Breast epithelium (tissue), 4 donors: Measurements from ENCODE around the gene COL6A2. TPM values are rescaled to one million over a fixed set of nuclear protein-coding genes. Genes with fewer than 3 reads are reported as not detected.
"Not testable (repeated sequence)": the region's sequence is repeated elsewhere in the genome, so short reads cannot be mapped to it uniquely, and the experiment has no call there.

Experiments
- DNase-seq, 2 donors: peaks; one replicate each; pipeline ENCODE4 v3.0.0-alpha.2; 2019; ENCODE audit warnings: low spot score in 2 of 2
- H3K27ac ChIP-seq, 2 donors: fragments of 200-600 bp; sonication (generic) in 1 of 2; one replicate each; pipeline ENCODE4 v1.5.1; 2016 to 2019; ENCODE audit warnings: mild to moderate bottlenecking in 1 of 2
- H3K27me3 ChIP-seq, 2 donors: fragments of 200-600 bp; sonication (generic) in 1 of 2; one replicate each; pipeline versions ENCODE4 v1.5.1 to v1.6.0; 2017 to 2019; ENCODE audit warnings: control low read depth in 1 of 2, mild to moderate bottlenecking in 1 of 2
- H3K36me3 ChIP-seq: fragments of 200-600 bp; one replicate; pipeline ENCODE4 v1.5.1; 2019
- H3K4me1 ChIP-seq, 2 donors: fragments of 200-600 bp; sonication (generic); one replicate each; pipeline ENCODE4 v1.5.1; 2016 to 2019; ENCODE audit warnings: control low read depth in 1 of 2
- H3K4me3 ChIP-seq, 3 donors: fragments of 200-600 bp; sonication (generic); 1 replicate in 2 of 3; 2 replicates in 1 of 3; pipeline ENCODE4 v1.5.1; 2016 to 2019; ENCODE audit warnings: mild to moderate bottlenecking in 3 of 3, moderate library complexity in 2 of 3
- H3K9me3 ChIP-seq, 2 donors: fragments of 200-600 bp; sonication (generic) in 1 of 2; one replicate each; pipeline ENCODE4 v1.5.1; 2016 to 2019; ENCODE audit warnings: control low read depth in 1 of 2
- POLR2A ChIP-seq: fragments of 450-650 bp; IDR thresholded peaks from one replicate; pipeline ENCODE4 v1.6.1; 2016; ENCODE audit warnings: antibody characterized with exemption, mild to moderate bottlenecking, moderate library complexity
- POLR2AphosphoS5 ChIP-seq, 3 donors: sonication (generic); formaldehyde crosslinking; IDR thresholded peaks; one replicate each; pipeline ENCODE4 v1.6.1; 2017; ENCODE audit warnings: antibody characterized with exemption in 3 of 3
- intact Hi-C: fragments of 100-400 bp; cut with DNase I; formaldehyde crosslinking; loops from one replicate; pipeline ENCODE4 v1.15.1; 2023; ENCODE audit warnings: low total_unique reads
- total RNA-seq, 3 donors: library from RNA; depleted of rRNA; stranded (reverse); fragments of >200 nt; gene quantifications; one replicate each; pipeline ENCODE4 v1.1.0, GENCODE V29; 2016
- TF ChIP-seq, protein P1 (sequence below), 3 donors: fragments of 450-650 bp; IDR thresholded peaks; one replicate each; pipeline ENCODE4 v1.5.1; 2016 to 2017; ENCODE audit warnings: antibody characterized with exemption in 3 of 3, mild to moderate bottlenecking in 3 of 3, moderate library complexity in 3 of 3

Gene COL6A2
- total RNA-seq, 3 donors from 2014 or later: 177 to 1,266 (median 418) TPM

DNA sequence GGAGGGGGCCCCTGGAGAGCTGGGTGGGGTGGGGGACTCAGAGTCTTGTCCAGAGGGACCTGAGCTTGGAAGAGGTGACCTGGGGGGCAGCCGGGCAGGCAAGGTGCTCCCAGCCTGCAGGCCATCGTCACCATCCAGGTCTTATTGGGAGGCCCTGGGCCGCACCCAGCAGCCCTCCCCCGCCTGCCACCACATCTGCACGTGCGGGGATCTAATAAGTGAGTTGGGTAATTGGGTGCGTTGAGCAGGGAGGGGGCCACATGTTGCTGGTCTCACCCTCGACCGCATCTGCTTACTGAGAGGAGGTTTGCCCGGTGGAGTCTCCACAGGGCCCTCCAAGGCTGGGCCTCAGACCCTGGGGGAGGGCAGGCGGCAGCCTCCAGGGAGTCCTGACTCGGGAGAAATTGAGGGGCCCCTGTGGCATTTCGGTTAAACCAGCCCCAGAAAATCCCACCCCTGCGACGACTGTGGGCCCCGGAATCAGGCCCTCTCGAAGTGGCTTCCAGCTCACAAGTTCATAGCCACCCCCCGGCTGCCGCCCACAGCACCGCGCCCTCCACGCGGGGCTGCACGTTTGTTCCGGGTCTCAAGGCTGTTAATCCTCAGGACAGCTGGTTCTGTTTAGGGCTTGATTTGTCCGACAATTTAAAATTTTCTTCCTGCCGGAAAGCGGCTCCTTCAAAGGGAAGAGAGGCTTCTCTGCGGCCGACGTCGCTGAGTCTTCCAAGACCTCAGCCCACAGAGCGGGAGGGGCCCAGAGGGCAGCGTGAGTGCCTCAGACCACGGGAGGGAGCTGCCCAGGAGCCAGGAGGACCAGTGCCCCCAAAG, 14.7 kb upstream of the COL6A2 start:
- intact Hi-C loops: no loop called here
- Histone ChIP-seq H3K27ac (peak overlapping the region; percentile 23 to 79), H3K4me3 (peak overlapping the region in 1 of 3 donors; percentile 4), H3K36me3 (no peaks in the 10 kb centered on the region), H3K4me1 (peaks cover 4 to 11% of the 10 kb centered on the region in 2 donors), H3K27me3 (no peaks in the 10 kb centered on the region), H3K9me3 (no peaks in the 10 kb centered on the region)
- TF ChIP-seq POLR2A (no peak), POLR2AphosphoS5 (IDR thresholded peaks at IDR 0.05) (no peak)
- TF ChIP-seq, protein P1, sequence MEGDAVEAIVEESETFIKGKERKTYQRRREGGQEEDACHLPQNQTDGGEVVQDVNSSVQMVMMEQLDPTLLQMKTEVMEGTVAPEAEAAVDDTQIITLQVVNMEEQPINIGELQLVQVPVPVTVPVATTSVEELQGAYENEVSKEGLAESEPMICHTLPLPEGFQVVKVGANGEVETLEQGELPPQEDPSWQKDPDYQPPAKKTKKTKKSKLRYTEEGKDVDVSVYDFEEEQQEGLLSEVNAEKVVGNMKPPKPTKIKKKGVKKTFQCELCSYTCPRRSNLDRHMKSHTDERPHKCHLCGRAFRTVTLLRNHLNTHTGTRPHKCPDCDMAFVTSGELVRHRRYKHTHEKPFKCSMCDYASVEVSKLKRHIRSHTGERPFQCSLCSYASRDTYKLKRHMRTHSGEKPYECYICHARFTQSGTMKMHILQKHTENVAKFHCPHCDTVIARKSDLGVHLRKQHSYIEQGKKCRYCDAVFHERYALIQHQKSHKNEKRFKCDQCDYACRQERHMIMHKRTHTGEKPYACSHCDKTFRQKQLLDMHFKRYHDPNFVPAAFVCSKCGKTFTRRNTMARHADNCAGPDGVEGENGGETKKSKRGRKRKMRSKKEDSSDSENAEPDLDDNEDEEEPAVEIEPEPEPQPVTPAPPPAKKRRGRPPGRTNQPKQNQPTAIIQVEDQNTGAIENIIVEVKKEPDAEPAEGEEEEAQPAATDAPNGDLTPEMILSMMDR (IDR thresholded peaks at IDR 0.05): no peak
- peak in 1 of 2 donors; percentile 17 for DNase-seq

DNA sequence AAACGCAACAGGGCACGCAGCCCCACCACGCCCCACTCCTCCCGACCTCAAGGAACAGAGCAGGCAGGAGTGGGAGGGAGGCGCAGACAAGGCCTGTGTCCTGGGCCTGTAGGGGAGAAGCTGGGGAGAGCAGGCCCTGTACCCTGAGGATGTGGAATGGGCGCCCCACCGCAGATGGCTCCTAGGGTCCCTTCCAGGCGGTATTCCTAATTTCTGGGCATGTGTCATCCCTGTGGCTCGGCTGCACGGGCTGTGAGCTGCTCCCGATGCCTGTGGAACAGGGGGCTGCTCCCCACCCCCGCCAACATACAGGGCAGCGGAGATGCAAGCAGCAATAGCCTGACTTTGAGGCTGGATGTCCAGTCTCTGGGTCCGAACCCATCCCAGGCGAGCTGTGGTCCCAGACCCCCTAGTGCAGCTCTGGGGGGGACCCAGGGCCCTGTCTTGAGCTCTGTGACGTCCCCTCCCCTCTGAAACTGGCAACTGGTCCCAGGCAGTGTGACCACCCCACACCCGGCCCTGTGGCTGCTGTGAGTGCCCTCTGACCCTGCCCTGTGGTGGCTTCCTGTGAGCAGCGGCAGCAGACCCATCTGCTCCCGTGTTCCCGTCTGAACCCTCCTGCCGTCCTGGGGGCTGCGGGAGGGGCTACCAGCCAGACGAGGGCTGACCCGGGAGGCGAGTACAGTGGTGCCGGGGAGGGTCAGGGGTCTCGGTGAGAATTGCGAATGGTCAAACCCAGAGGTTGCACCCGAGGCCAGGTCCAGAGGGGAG, 13.9 kb upstream of the COL6A2 start:
- peak in 1 of 2 donors; percentile 17 for DNase-seq
- H3K27me3 ChIP-seq: no peaks in the 10 kb centered on the region
- TF ChIP-seq POLR2AphosphoS5 (IDR thresholded peaks at IDR 0.05): no peak
- no peak for TF ChIP-seq POLR2A
- TF ChIP-seq, protein P1 (IDR thresholded peaks at IDR 0.05): no peak
- no peaks in the 10 kb centered on the region for H3K36me3 ChIP-seq
- intact Hi-C loops: no loop called here
- H3K4me1 ChIP-seq: peaks cover 4 to 11% of the 10 kb centered on the region in 2 donors
- H3K4me3 ChIP-seq: peak overlapping the region in 1 of 3 donors; percentile 4
- peak overlapping the region; percentile 23 to 79 for H3K27ac ChIP-seq
- no peaks in the 10 kb centered on the region for H3K9me3 ChIP-seq

DNA sequence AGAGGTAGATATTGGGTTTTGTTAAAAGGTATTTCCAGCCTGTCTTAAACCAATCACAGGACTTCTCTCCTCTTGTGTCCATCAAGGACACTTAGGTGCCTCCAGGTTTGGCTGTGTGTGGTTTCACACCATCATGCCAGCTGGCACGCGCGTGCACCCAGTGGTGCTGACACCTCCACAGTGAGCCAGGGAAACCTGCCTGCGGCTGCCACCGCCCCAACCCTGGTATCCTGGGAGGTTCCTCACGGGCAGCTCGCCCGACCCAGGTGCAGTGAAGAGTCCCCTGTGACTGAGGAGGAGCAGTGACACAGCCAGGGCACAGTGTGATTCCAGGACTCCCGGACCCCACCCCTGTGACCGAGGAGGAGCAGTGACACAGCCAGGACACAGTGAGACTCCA, 13.2 kb upstream of the COL6A2 start:
- TF ChIP-seq POLR2AphosphoS5 (IDR thresholded peaks at IDR 0.05): peak in 1 of 3 donors; percentile 42
- TF ChIP-seq POLR2A: no peak
- Histone ChIP-seq H3K27me3 (no peaks in the 10 kb centered on the region), H3K36me3 (no peaks in the 10 kb centered on the region), H3K9me3 (no peaks in the 10 kb centered on the region), H3K27ac (peak overlapping the region; percentile 33 to 79), H3K4me3 (no peak overlapping the region), H3K4me1 (peaks cover 4 to 11% of the 10 kb centered on the region in 2 donors)
- intact Hi-C loops: no loop called here
- peak in 1 of 2 donors; percentile 89 for DNase-seq

DNA sequence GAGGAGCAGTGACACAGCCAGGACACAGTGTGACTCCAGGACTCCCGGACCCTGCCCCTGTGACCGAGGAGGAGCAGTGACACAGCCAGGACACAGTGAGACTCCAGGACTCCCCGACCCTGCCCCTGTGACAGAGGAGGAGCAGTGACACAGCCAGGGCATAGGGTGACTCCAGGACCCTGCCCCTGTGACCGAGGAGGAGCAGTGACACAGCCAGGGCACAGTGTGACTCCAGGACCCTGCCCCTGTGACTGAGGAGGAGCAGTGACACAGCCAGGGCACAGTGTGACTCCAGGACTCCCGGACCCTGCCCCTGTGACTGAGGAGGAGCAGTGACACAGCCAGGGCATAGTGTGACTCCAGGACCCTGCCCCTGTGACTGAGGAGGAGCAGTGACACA, 12.7 kb upstream of the COL6A2 start:
- H3K27me3 ChIP-seq, H3K4me3 ChIP-seq, H3K27ac ChIP-seq, H3K9me3 ChIP-seq, intact Hi-C loops, H3K36me3 ChIP-seq: not testable (repeated sequence)
- peaks cover 3 to 11% of the 10 kb centered on the region in 2 donors for H3K4me1 ChIP-seq
- peak in 1 of 2 donors; percentile 6 for DNase-seq

DNA sequence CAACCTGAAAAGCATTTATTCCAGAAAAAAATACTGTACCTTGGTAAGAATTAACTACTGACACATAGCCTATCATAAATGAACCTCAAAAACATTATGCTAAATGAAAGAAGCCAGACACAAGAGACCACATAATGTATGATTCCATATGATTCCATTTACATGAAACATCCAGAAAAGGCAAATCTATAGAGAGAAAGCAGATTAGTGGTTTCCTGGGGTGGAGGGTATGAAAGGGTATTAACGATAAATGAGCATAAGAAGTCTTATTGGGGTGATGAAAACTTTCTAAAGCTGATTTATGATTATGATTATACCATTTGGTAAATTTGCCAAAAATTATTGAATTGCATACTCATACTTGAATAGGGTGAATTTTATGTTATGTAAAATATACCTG, 10.3 kb upstream of the COL6A2 start:
- no peak overlapping the region for H3K27ac ChIP-seq
- H3K36me3 ChIP-seq: no peaks in the 10 kb centered on the region
- H3K4me1 ChIP-seq: peaks cover 0 to 11% of the 10 kb centered on the region in 2 donors
- no peaks in the 10 kb centered on the region for H3K27me3 ChIP-seq
- no peaks in the 10 kb centered on the region for H3K9me3 ChIP-seq
- TF ChIP-seq, protein P1 (IDR thresholded peaks at IDR 0.05): no peak
- TF ChIP-seq POLR2A: no peak
- TF ChIP-seq POLR2AphosphoS5 (IDR thresholded peaks at IDR 0.05): no peak
- no peak overlapping the region for H3K4me3 ChIP-seq
- no peak for DNase-seq
- intact Hi-C loops: no loop called here

DNA sequence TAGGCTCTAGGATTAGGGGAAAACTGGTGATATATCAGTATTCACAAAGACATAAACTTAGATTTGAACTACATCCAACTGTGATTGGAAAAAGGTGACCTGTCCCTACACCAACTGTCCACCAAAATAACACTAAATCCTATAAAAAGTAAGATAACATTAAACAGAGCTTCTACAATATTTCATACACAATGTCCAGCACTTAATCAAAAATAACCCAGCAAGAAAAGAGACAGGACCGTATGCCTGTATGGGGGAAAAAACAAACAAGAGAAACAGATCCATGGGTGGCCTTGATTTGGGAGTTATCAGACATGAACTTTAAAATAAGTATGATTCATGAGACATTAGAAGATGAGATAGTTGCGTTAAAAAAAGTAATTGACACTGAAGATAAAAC, 9.7 kb upstream of the COL6A2 start:
- Histone ChIP-seq H3K4me3 (no peak overlapping the region), H3K27ac (no peak overlapping the region), H3K9me3 (no peaks in the 10 kb centered on the region), H3K27me3 (no peaks in the 10 kb centered on the region), H3K4me1 (peaks cover 0 to 11% of the 10 kb centered on the region in 2 donors), H3K36me3 (no peaks in the 10 kb centered on the region)
- intact Hi-C loops: no loop called here
- no peak for DNase-seq
- TF ChIP-seq POLR2AphosphoS5 (IDR thresholded peaks at IDR 0.05) (no peak), POLR2A (no peak)
- TF ChIP-seq, protein P1 (IDR thresholded peaks at IDR 0.05): no peak
